Kidney (tissue), 14 donors: ENCODE results near the gene P3H1. TPM values are rescaled to one million over a fixed set of nuclear protein-coding genes. Genes with fewer than 3 reads are reported as not detected.

Experiments
- DNase-seq, 5 donors: peaks; one replicate each; pipeline ENCODE4 v3.0.0-alpha.2; 2013 to 2020
- FAIRE-seq: peaks from 2 replicates; lab custom pipeline; 2012; peaks lifted over from hg19 to GRCh38; lab: Jason Lieb, UNC
- H3K27ac ChIP-seq, 2 donors: one replicate each; pipeline ENCODE4 v1.7.0; 2013; ENCODE audit warnings: low read depth in 2 of 2, low read length in 2 of 2, inconsistent platforms in 1 of 2
- H3K27me3 ChIP-seq: one replicate; pipeline ENCODE4 v1.7.1; 2013; ENCODE audit warnings: low read length, inconsistent platforms; ENCODE audit not compliant: control insufficient read depth, insufficient read depth
- H3K36me3 ChIP-seq, 3 donors: one replicate each; pipeline versions ENCODE4 v1.7.0 to v1.7.1; 2013; ENCODE audit warnings: low read length in 3 of 3, control low read depth in 1 of 3, inconsistent platforms in 1 of 3; ENCODE audit not compliant: insufficient read depth in 3 of 3, control insufficient read depth in 2 of 3
- H3K4me1 ChIP-seq, 3 donors: one replicate each; pipeline versions ENCODE4 v1.7.0 to v1.7.1; 2013; ENCODE audit warnings: low read length in 3 of 3, inconsistent platforms in 1 of 3, low read depth in 1 of 3; ENCODE audit not compliant: control insufficient read depth in 2 of 3, insufficient read depth in 2 of 3
- H3K4me3 ChIP-seq, 3 donors: one replicate each; pipeline versions ENCODE4 v1.7.0 to v1.8.1; 2013; ENCODE audit warnings: low read length in 3 of 3, control low read depth in 1 of 3, inconsistent platforms in 1 of 3
- H3K9ac ChIP-seq, 3 donors: one replicate each; pipeline versions ENCODE4 v1.7.0 to v1.7.1; 2013; ENCODE audit warnings: low read length in 3 of 3, control low read depth in 1 of 3, inconsistent platforms in 1 of 3
- H3K9me3 ChIP-seq, 3 donors: one replicate each; pipeline versions ENCODE4 v1.7.0 to v1.7.1; 2013; ENCODE audit warnings: low read length in 3 of 3, control low read depth in 1 of 3, inconsistent platforms in 1 of 3; ENCODE audit not compliant: control insufficient read depth in 2 of 3, insufficient read depth in 1 of 3
- intact Hi-C: fragments of 100-400 bp; cut with DNase I; formaldehyde crosslinking; loops from one replicate; pipeline ENCODE4 v1.11.1; 2022
- polyA plus RNA-seq: library from polyadenylated mRNA; stranded (reverse); fragments of 350-450 nt; fragmentation: Illumina TruSeq; extraction: RNeasy Lipid Tissue Mini Kit (QIAGEN cat#74804); gene quantifications from one replicate; pipeline ENCODE4 v1.2.3, GENCODE V29; 2014; ENCODE audit warnings: low read depth, low replicate concordance; ENCODE audit not compliant: insufficient read depth
- total RNA-seq: library from RNA; stranded (reverse); fragmentation: NEBNext Ultra II Directional; extraction: Animal tissue kit (Norgen Biotek cat#: 25700); gene quantifications from one replicate; pipeline ENCODE4 v1.2.1, GENCODE V29; 2021
- TF ChIP-seq, protein P1 (sequence below): IDR thresholded peaks from 3 replicates; pipeline ENCODE4 v1.5.1; 2012; ENCODE audit warnings: mild to moderate bottlenecking, moderate library complexity, borderline replicate concordance; ENCODE audit not compliant: insufficient read depth; ENCODE audit errors: extremely low read depth
- donor health status: control.
- donor health status: control.
- donor health status: control.
- donor health status: control.
- donor health status: control.
- donor health status: DM: yes; HTN: yes; CAD: no.
- donor health status: Normal renal cell carcinoma (clear cell type).

Gene P3H1
- total and polyA plus RNA-seq, 2 donors from 2014 or later: 19.0 to 29.7 TPM

DNA sequence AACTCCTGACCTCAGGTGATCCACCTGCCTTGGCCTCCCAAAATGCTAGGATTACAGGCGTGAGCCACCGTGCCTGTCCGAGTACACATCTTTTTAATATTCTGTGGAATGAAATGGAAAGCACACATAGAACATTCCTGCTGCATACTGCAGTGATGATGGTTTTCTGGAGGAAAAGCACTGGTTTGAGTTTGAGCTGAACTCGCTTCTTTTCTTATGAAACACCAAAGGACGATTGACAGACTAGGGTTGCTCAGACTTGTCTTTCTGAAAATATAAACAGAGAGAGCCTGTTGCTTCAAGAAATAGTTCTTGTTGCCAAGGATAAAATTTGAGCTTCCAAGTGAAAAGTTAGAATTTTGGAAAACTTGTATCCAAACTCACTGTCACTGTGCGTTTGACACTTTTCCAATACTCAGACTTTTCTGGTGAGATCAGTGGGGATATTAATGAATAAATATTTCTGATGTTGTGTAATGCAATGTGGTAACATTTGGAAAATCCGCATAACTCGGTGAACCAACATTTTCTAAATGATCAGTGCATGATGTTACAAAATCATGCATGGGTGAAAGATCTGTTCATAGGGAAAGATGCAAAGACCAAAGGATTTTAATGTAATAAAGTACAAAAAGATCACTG lies 35.1 kb upstream of the P3H1 start:
- H3K9ac ChIP-seq: no peak overlapping the region
- H3K27me3 ChIP-seq: no peaks in the 10 kb centered on the region
- no peaks in the 10 kb centered on the region for H3K9me3 ChIP-seq
- no peaks in the 10 kb centered on the region for H3K4me1 ChIP-seq
- intact Hi-C loops: no loop called here
- DNase-seq: no peak
- no peak overlapping the region for H3K4me3 ChIP-seq
- TF ChIP-seq, protein P1, sequence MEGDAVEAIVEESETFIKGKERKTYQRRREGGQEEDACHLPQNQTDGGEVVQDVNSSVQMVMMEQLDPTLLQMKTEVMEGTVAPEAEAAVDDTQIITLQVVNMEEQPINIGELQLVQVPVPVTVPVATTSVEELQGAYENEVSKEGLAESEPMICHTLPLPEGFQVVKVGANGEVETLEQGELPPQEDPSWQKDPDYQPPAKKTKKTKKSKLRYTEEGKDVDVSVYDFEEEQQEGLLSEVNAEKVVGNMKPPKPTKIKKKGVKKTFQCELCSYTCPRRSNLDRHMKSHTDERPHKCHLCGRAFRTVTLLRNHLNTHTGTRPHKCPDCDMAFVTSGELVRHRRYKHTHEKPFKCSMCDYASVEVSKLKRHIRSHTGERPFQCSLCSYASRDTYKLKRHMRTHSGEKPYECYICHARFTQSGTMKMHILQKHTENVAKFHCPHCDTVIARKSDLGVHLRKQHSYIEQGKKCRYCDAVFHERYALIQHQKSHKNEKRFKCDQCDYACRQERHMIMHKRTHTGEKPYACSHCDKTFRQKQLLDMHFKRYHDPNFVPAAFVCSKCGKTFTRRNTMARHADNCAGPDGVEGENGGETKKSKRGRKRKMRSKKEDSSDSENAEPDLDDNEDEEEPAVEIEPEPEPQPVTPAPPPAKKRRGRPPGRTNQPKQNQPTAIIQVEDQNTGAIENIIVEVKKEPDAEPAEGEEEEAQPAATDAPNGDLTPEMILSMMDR: no peak
- no peak overlapping the region for H3K27ac ChIP-seq
- no peak for FAIRE-seq
- H3K36me3 ChIP-seq: peaks cover 0 to 2% (median 0%) of the 10 kb centered on the region in 3 donors

DNA sequence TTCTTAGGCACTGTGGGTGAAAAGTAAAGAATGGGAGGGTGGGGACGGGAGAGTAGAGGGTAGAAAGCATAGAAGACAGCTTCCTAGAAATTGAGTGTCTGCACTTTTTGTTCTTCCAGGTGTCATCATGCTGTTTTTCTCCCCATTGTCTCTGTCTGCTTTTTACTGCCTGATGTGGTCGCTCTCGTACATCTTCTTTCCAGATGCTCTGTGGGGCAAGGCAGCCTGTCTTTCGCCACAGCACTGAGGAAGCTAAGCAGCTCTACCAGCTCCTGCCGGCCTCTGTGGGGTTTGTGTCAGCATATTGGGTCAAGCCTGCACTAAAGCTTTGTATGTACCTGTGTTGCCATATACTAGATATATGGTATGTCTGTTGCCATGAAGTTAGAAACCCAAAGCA lies 31.2 kb upstream of the P3H1 start:
- no peaks in the 10 kb centered on the region for H3K36me3 ChIP-seq
- H3K4me3 ChIP-seq: no peak overlapping the region
- no peaks in the 10 kb centered on the region for H3K9me3 ChIP-seq
- DNase-seq (no peak), FAIRE-seq (no peak)
- H3K4me1 ChIP-seq: no peaks in the 10 kb centered on the region
- intact Hi-C loops: no loop called here
- H3K9ac ChIP-seq: no peak overlapping the region
- H3K27ac ChIP-seq: no peak overlapping the region
- TF ChIP-seq, protein P1: no peak
- no peaks in the 10 kb centered on the region for H3K27me3 ChIP-seq

DNA sequence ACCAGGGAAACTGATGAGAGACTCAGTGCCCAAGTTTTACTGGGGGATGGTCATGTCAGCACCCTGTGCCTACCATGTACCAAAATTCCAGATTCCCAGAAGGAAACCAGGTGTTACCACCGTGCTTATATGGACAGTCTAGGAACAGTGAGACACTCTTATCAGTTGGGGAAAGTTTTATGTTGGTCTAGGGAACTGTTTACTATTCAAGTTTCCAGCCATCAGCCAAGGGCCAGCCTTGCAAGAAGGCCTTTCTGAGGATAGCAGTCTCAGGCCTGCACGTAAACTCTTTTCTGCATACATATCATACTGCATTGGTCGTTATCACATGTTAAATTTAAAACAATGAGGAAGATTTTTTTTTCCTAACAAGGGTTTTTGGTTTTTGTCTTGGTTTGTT lies 30.6 kb upstream of the P3H1 start:
- DNase-seq (no peak), FAIRE-seq (no peak)
- Histone ChIP-seq H3K9ac (no peak overlapping the region), H3K36me3 (no peaks in the 10 kb centered on the region), H3K4me1 (no peaks in the 10 kb centered on the region), H3K27me3 (no peaks in the 10 kb centered on the region), H3K9me3 (no peaks in the 10 kb centered on the region), H3K27ac (no peak overlapping the region), H3K4me3 (no peak overlapping the region)
- intact Hi-C loops: no loop called here
- TF ChIP-seq, protein P1: no peak

DNA sequence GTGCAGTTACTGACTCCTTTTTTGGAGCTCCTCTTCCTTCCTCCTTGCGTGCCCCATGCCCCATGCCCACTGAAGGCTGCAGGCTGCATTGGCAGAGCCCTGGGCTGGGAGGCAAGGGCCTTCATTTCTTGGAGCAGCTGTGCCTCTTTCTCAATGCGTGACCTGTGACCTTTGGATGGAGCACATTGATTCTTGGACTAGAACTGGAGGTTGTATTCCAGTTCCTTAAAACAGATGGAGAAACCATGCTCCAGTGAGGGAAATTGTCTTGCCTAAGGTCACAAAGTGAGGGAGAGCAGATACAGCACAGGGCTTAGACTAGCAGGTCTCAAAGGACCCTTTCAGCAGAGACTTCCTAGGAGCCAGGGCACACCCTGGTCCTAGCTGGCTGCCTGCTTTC lies 27.0 kb upstream of the P3H1 start:
- Histone ChIP-seq H3K9me3 (no peaks in the 10 kb centered on the region), H3K4me1 (no peaks in the 10 kb centered on the region), H3K4me3 (no peak overlapping the region), H3K27me3 (no peaks in the 10 kb centered on the region), H3K9ac (no peak overlapping the region), H3K27ac (no peak overlapping the region), H3K36me3 (no peaks in the 10 kb centered on the region)
- FAIRE-seq (no peak), DNase-seq (no peak)
- intact Hi-C loops: no loop called here
- TF ChIP-seq, protein P1: no peak
